Dermis microvascular lymphatic vessel endothelial cell (primary cell): ENCODE measurements around the gene SH2D4B. TPM values are rescaled to one million over a fixed set of nuclear protein-coding genes. Genes with fewer than 3 reads are reported as not detected.

Experiments
- DNase-seq, 2 donors: peaks; one replicate each; pipeline versions ENCODE4 v3.0.0 to v3.0.0-alpha.2; 2010; ENCODE audit warnings: low read depth in 2 of 2
- total RNA-seq: library from RNA; depleted of rRNA; stranded (reverse); fragments of >200 nt; gene quantifications from 2 replicates; pipeline ENCODE4 v1.2.1, GENCODE V29; 2014

Gene SH2D4B
- total RNA-seq, 1 donor from 2014 or later = under 0.01 TPM

GRCh38 chr10:80503584-80504157, 34.0 kb upstream of the SH2D4B start:
- no peak for DNase-seq

- DNase-seq = no peak
Observed at GRCh38 chr10:80504158-80504811, 33.4 kb upstream of the SH2D4B start.

GRCh38 chr10:80504897-80505465, 32.7 kb upstream of the SH2D4B start:
- DNase-seq = no peak

- peak in 1 of 2 donors; percentile 69 for DNase-seq
Observed at GRCh38 chr10:80506189-80506575, 31.5 kb upstream of the SH2D4B start.

GRCh38 chr10:80506836-80507487, 30.7 kb upstream of the SH2D4B start:
- no peak for DNase-seq

- no peak for DNase-seq
Observed at GRCh38 chr10:80509108-80509402, 28.6 kb upstream of the SH2D4B start.

GRCh38 chr10:80509403-80510161, 28.1 kb upstream of the SH2D4B start:
- DNase-seq = peak; percentile 69 to 95

- no peak for DNase-seq
Observed at GRCh38 chr10:80512031-80512526, 25.6 kb upstream of the SH2D4B start.

- DNase-seq = no peak
Observed at GRCh38 chr10:80513106-80513505, 24.6 kb upstream of the SH2D4B start.

GRCh38 chr10:80515511-80515910, 22.2 kb upstream of the SH2D4B start:
- DNase-seq = no peak

- DNase-seq = no peak
Observed at GRCh38 chr10:80515941-80516340, 21.8 kb upstream of the SH2D4B start.

GRCh38 chr10:80516506-80517075, 21.1 kb upstream of the SH2D4B start:
- DNase-seq = no peak

GRCh38 chr10:80517416-80518142, 20.1 kb upstream of the SH2D4B start:
- no peak for DNase-seq

- no peak for DNase-seq
Observed at GRCh38 chr10:80518143-80518806, 19.4 kb upstream of the SH2D4B start.

- DNase-seq = no peak
Observed at GRCh38 chr10:80518807-80519360, 18.8 kb upstream of the SH2D4B start.

GRCh38 chr10:80519936-80520650, 17.6 kb upstream of the SH2D4B start:
- no peak for DNase-seq

- no peak for DNase-seq
Observed at GRCh38 chr10:80520661-80521470, 16.8 kb upstream of the SH2D4B start.

GRCh38 chr10:80522756-80523363, 14.8 kb upstream of the SH2D4B start:
- no peak for DNase-seq
